Activated CD8-positive, alpha-beta T cell treated with anti-CD3 and anti-CD28 coated beads for 36 hours (primary cell): ENCODE data around the gene SLC16A8. TPM values are rescaled to one million over a fixed set of nuclear protein-coding genes. Genes with fewer than 3 reads are reported as not detected.
"Not testable (repeated sequence)": the region's sequence is repeated elsewhere in the genome, so short reads cannot be mapped to it uniquely, and the experiment has no call there.

Experiments
- ATAC-seq: fragments of 200-7000 bp; cut with Tn5 transposase; one replicate; pipeline ENCODE4 v1.10.0; 2021; ENCODE audit warnings: mild to moderate bottlenecking, moderate library complexity
- CTCF ChIA-PET: fragments of 350-600 bp; sonication (Branson Sonifier 250); formaldehyde crosslinking; loops from one replicate; lab custom pipeline; 2021; ENCODE audit warnings: antibody characterized with exemption; lab: Charles Lee
- POLR2A ChIA-PET: fragments of 350-600 bp; sonication (Branson Sonifier 250); formaldehyde crosslinking; loops from one replicate; lab custom pipeline; 2021; ENCODE audit warnings: antibody characterized with exemption; lab: Charles Lee
- DNase-seq: peaks from one replicate; pipeline ENCODE4 v3.0.0-alpha.2; 2020
- H3K27ac Mint-ChIP-seq: one replicate; pipeline ENCODE4 v1.8.0; 2021; ENCODE audit warnings: mild to moderate bottlenecking, mixed read lengths
- H3K27me3 Mint-ChIP-seq: one replicate; pipeline ENCODE4 v1.8.0; 2021; ENCODE audit warnings: mixed read lengths
- H3K36me3 Mint-ChIP-seq: one replicate; pipeline ENCODE4 v1.8.0; 2021; ENCODE audit warnings: low read depth, mixed read lengths
- H3K4me1 Mint-ChIP-seq: one replicate; pipeline ENCODE4 v1.8.0; 2021; ENCODE audit warnings: low read depth, mixed read lengths
- H3K4me3 Mint-ChIP-seq: one replicate; pipeline ENCODE4 v1.8.0; 2021; ENCODE audit warnings: mild to moderate bottlenecking, moderate library complexity, mixed read lengths
- H3K9me3 Mint-ChIP-seq: one replicate; pipeline ENCODE4 v1.8.0; 2021; ENCODE audit warnings: mixed read lengths
- CTCF ChIP-seq: fragments of 200-600 bp; IDR thresholded peaks from one replicate; pipeline ENCODE4 v1.8.0; 2022; ENCODE audit warnings: antibody characterized with exemption, mild to moderate bottlenecking
- intact Hi-C: fragments of 100-400 bp; cut with micrococcal nuclease; formaldehyde crosslinking; loops from one replicate; pipeline ENCODE4 v1.10.0; 2022
- total RNA-seq, 2 experiments: library from RNA; stranded (reverse); gene quantifications; one replicate each; pipeline ENCODE4 v1.2.3, GENCODE V29; 2021

SLC16A8 gene
- total RNA-seq, 2 experiments from 2014 or later, result not detected

DNA sequence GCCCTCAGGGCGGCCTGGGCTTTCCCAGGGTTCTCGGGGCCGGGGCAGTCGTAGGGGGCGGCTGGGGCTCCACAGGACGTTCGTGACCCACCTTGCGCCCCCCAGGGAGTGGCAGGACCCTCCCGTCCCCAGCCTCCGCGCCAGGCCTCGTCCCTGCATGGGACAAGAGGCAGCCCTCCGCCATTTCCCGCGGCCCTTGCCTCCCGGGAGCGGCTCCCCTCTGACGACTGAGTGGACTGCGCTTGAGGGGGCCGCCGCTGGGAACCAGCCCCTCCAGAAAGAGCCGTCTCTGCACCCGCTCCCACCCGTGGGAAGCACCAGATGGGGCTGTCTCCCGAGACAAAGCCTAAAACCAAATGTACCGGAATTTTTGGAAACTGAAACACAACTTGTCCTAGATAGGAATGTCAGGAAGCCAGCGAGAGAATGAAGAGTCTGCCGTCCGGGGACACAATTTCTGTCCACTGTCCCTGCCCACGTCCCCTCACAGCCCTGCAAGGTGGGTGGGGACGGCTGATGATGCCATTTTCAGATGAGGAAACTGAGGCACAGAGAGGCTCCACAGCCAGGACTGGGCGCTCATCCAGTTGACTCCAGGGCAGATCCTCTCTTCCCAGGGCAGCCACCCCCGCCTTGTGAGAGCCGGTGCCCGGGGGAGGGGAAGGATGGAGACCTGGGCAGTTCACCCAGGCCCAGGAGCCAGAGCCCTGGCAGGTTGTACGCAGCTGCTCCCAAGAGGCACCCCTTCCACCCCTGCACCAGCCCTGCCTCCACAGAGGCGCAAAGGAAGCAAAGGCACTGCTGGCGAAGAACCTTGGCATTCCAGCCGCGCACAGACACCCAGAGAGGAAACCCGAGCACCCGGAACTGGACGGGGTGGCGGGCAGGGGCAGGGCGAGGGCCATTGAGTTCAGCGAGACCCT lies 44.8 kb downstream of the SLC16A8 start:
- Mint-ChIP-seq H3K4me1 (no peaks in the 10 kb centered on the region), H3K27ac (no peak overlapping the region), H3K9me3 (no peaks in the 10 kb centered on the region), H3K36me3 (no peaks in the 10 kb centered on the region), H3K27me3 (no peaks in the 10 kb centered on the region), H3K4me3 (no peak overlapping the region)
- ChIA-PET POLR2A (no interaction called here), CTCF (interaction anchor here (1.3 kb wide), 1 partner anchor 13 kb away, joined by 10 read pairs; no protein-coding TSS in a partner anchor)
- intact Hi-C loops, result no loop called here
- TF ChIP-seq CTCF, result no peak
- no peak for ATAC-seq
- DNase-seq, result no peak

DNA sequence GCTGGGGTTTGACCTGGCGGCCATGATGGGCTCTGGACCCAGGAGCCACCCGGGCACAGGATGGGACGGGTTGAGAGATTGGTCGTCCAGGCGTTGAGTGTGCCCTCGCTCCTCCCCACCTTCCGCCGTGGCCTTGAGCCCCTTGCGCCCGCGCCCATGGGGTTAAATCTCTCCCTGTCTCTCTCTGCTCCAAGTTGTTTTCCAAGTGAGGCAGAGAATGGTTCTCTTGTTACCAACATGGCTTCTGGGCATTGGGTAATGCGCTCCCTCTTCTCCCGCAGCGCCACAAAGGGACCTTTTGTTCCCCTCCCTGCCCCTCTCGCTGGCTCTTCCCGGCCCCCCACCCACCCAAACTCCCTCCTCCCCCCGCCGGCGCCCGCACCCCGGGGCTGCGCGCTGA lies 45.6 kb downstream of the SLC16A8 start:
- ChIA-PET POLR2A (no interaction called here), CTCF (interaction anchor here (1.0 kb wide), 1 partner anchor 13 kb away, joined by 3 read pairs; no protein-coding TSS in a partner anchor)
- intact Hi-C loops, result no loop called here
- no peaks in the 10 kb centered on the region for H3K4me1 Mint-ChIP-seq
- no peak overlapping the region for H3K4me3 Mint-ChIP-seq
- ATAC-seq, result no peak
- H3K9me3 Mint-ChIP-seq, result no peaks in the 10 kb centered on the region
- H3K27ac Mint-ChIP-seq, result no peak overlapping the region
- TF ChIP-seq CTCF, result no peak
- no peaks in the 10 kb centered on the region for H3K27me3 Mint-ChIP-seq
- H3K36me3 Mint-ChIP-seq, result no peaks in the 10 kb centered on the region
- DNase-seq, result no peak

GRCh38 chr22:38037367-38038150 lies 46.4 kb downstream of the SLC16A8 start:
- ATAC-seq, H3K36me3 Mint-ChIP-seq, DNase-seq, H3K27me3 Mint-ChIP-seq, H3K4me1 Mint-ChIP-seq, intact Hi-C loops, H3K4me3 Mint-ChIP-seq, H3K27ac Mint-ChIP-seq, H3K9me3 Mint-ChIP-seq: not testable (repeated sequence)
- POLR2A ChIA-PET, result interaction anchor here (0.6 kb wide), 1 partner anchor 31 kb away, joined by 3 read pairs; no protein-coding TSS in a partner anchor
- CTCF ChIA-PET, result interaction anchor here (1.0 kb wide), 1 partner anchor 14 kb away, joined by 3 read pairs; no protein-coding TSS in a partner anchor

- ChIA-PET POLR2A (no interaction called here), CTCF (no interaction called here)
- no peaks in the 10 kb centered on the region for H3K27me3 Mint-ChIP-seq
- DNase-seq, result no peak
- no peaks in the 10 kb centered on the region for H3K4me1 Mint-ChIP-seq
- TF ChIP-seq CTCF, result no peak
- H3K27ac Mint-ChIP-seq, result no peak overlapping the region
- H3K9me3 Mint-ChIP-seq, result no peaks in the 10 kb centered on the region
- H3K4me3 Mint-ChIP-seq, result no peak overlapping the region
- no peaks in the 10 kb centered on the region for H3K36me3 Mint-ChIP-seq
- no peak for ATAC-seq
- intact Hi-C loops, result no loop called here
Measured at GRCh38 chr22:38036392-38037062, 47.5 kb downstream of the SLC16A8 start.

GRCh38 chr22:38035530-38035885 lies 48.5 kb downstream of the SLC16A8 start:
- Mint-ChIP-seq H3K27me3 (no peaks in the 10 kb centered on the region), H3K27ac (no peak overlapping the region), H3K9me3 (no peaks in the 10 kb centered on the region), H3K4me1 (no peaks in the 10 kb centered on the region), H3K4me3 (no peak overlapping the region), H3K36me3 (no peaks in the 10 kb centered on the region)
- ChIA-PET CTCF (no interaction called here), POLR2A (no interaction called here)
- no peak for TF ChIP-seq CTCF
- intact Hi-C loops, result no loop called here
- ATAC-seq (no peak), DNase-seq (no peak)
